ENCODE data around the gene MGAT5.
A peak's percentile ranks its signal among the peaks of the same experiment; 100 is the strongest.

MGAT5 gene

GRCh38 chr2:134498654-134499053 is 244.8 kb downstream of the MGAT5 start:
- no peak for ATAC-seq
- TF ChIP-seq POU6F1 (CRISPR knock-in tag; IDR thresholded peaks at IDR 0.05; ENCODE audit: borderline replicate concordance, low read depth) (no peak), ZNF8 (CRISPR knock-in tag; IDR thresholded peaks at IDR 0.05) (no peak), ZFP30 (CRISPR knock-in tag; IDR thresholded peaks at IDR 0.05) (no peak), SNAI2 (CRISPR knock-in tag; IDR thresholded peaks at IDR 0.05) (no peak), ZNF565 (CRISPR knock-in tag; conservative IDR thresholded peaks at IDR 0.05; ENCODE audit: low read depth) (no peak), GLIS3 (CRISPR knock-in tag; IDR thresholded peaks at IDR 0.05) (no peak), ZNF70 (CRISPR knock-in tag; IDR thresholded peaks at IDR 0.05) (no peak), CSDC2 (CRISPR knock-in tag; IDR thresholded peaks at IDR 0.05) (no peak), CSRNP3 (CRISPR knock-in tag; IDR thresholded peaks at IDR 0.05) (no peak), PPARA (CRISPR knock-in tag; IDR thresholded peaks at IDR 0.05; ENCODE audit: borderline replicate concordance) (no peak), TOX (CRISPR knock-in tag; IDR thresholded peaks at IDR 0.05; ENCODE audit: borderline replicate concordance) (no peak), PATZ1 (CRISPR knock-in tag; IDR thresholded peaks at IDR 0.05; ENCODE audit: borderline replicate concordance) (no peak), ISL1 (CRISPR knock-in tag; IDR thresholded peaks at IDR 0.05) (no peak)

- TF ChIP-seq ZFP3 (CRISPR knock-in tag; IDR thresholded peaks at IDR 0.05), result no peak
- no peak for TF ChIP-seq OSR1 (CRISPR knock-in tag; IDR thresholded peaks at IDR 0.05)
- no peak for TF ChIP-seq ZNF70 (CRISPR knock-in tag; IDR thresholded peaks at IDR 0.05)
- no peak for ATAC-seq
Measured at GRCh38 chr2:134499307-134499926, 245.5 kb downstream of the MGAT5 start.

GRCh38 chr2:134500211-134500935 is 246.5 kb downstream of the MGAT5 start:
- no peak for TF ChIP-seq CSDC2 (CRISPR knock-in tag; IDR thresholded peaks at IDR 0.05)
- TF ChIP-seq TCF4 (CRISPR knock-in tag; IDR thresholded peaks at IDR 0.05; ENCODE audit: borderline replicate concordance), result peak; percentile 17; the same call in 1 of the 2 replicates

GRCh38 chr2:134501476-134502091 is 247.7 kb downstream of the MGAT5 start:
- TF ChIP-seq ARNTL (CRISPR knock-in tag; IDR thresholded peaks at IDR 0.05; ENCODE audit: borderline replicate concordance, low read depth) (no peak), TOX (CRISPR knock-in tag; IDR thresholded peaks at IDR 0.05; ENCODE audit: borderline replicate concordance) (no peak), TSHZ2 (CRISPR knock-in tag; IDR thresholded peaks at IDR 0.05) (no peak), ZNF565 (CRISPR knock-in tag; conservative IDR thresholded peaks at IDR 0.05; ENCODE audit: low read depth) (no peak), POU6F1 (CRISPR knock-in tag; IDR thresholded peaks at IDR 0.05; ENCODE audit: borderline replicate concordance, low read depth) (no peak), CSRNP3 (CRISPR knock-in tag; IDR thresholded peaks at IDR 0.05) (no peak)
- ATAC-seq, result no peak

More at GRCh38 chr2:134500211-134500935, 246.5 kb downstream of the MGAT5 start:
- no peak for ATAC-seq
